Left renal cortex interstitium (tissue), 4 donors: Measurements from ENCODE around the gene TEX35. TPM values are rescaled to one million over a fixed set of nuclear protein-coding genes. Genes with fewer than 3 reads are reported as not detected.

Experiments used
- DNase-seq, 4 donors: peaks; one replicate each; pipeline ENCODE4 v3.0.0-alpha.2; 2013; ENCODE audit warnings: low read depth in 4 of 4, low spot score in 2 of 4, missing footprints in 1 of 4
- polyA plus RNA-seq, 4 donors: library from polyadenylated mRNA; unstranded; fragments of 120-200 nt; gene quantifications; one replicate each; pipeline ENCODE4 v1.2.1, GENCODE V29; 2013; ENCODE audit not compliant: insufficient read length in 4 of 4

Gene TEX35
- polyA plus RNA-seq, 4 donors = 0.21 TPM; not detected in 3

DNA sequence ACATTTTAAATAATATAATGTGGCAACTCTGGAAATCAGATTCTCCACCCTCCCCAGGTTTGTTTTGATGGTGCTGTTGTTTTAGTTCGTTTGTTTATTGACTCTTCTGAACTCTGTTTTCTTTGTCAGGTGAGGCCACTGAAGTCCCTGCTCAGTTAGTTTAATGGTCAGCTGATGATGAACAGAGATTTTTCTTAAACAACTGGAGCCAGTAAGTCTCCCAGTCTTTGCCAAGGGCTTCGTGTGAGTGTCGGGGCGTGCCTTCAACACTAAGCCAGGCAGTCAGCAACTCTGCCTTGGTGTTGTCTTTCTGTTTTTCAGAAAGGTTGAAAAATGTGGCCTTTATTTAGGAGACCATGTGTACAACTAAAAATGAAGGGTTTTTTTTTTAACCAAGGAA lies 58.9 kb downstream of the TEX35 start:
- no peak for DNase-seq

Other genes starting within 250 kb of the TEX35 start
- under 1 TPM; 0.19 to 0.42 (median 0.31) TPM for gene CLEC20A, start 16.1 kb upstream of the TEX35 start, polyA plus RNA-seq
- 10 to 100 TPM; 29.6 to 35.2 (median 31.7) TPM for gene RALGPS2, start 212.1 kb downstream of the TEX35 start, polyA plus RNA-seq